Measurements from ENCODE around the gene PPIL1. TPM values are rescaled to one million over a fixed set of nuclear protein-coding genes. Genes with fewer than 3 reads are reported as not detected.

PPIL1 gene
- total RNA-seq, 4 donors from 2014 or later, result 9.2 to 19.8 (median 13.0) TPM

- Histone ChIP-seq H3K36me3 (no peaks in the 10 kb centered on the region), H3K27me3 (peaks cover 0 to 9% of the 10 kb centered on the region in 2 donors), H3K27ac (no peak overlapping the region), H3K4me3 (no peak overlapping the region), H3K9me3 (no peaks in the 10 kb centered on the region), H3K4me1 (no peaks in the 10 kb centered on the region)
- no peak for TF ChIP-seq EP300 (IDR thresholded peaks at IDR 0.05)
- no peak for TF ChIP-seq POLR2A (IDR thresholded peaks at IDR 0.05)
- TF ChIP-seq CTCF (IDR thresholded peaks at IDR 0.05), result no peak
- WGBS, 2 donors, result 47 to 50% methylated on average over 7 of the region's 7 CpGs
- no peak for DNase-seq (ENCODE audit: low spot score in 2 of 2)
These were observed 69.4 kb downstream of the PPIL1 start for GRCh38 chr6:36805096-36805797.

Other genes starting within 250 kb of the PPIL1 start
- 100 to 1,000 TPM; 112 to 142 (median 124) TPM for gene CDKN1A, start 196.1 kb downstream of the PPIL1 start, total RNA-seq
- 1 to 10 TPM in 1 of 4 donors, under 1 TPM in 3; 0.30 to 1.0 (median 0.63) TPM for gene RAB44, start 177.0 kb downstream of the PPIL1 start, total RNA-seq
- 1 to 10 TPM in 2 of 4 donors, under 1 TPM in 2; 0.39 to 3.0 (median 1.4) TPM for gene CPNE5, start 35.4 kb downstream of the PPIL1 start, total RNA-seq
- gene C6orf89, start 11.1 kb upstream of the PPIL1 start, total RNA-seq, result 10 to 100 TPM; 41.1 to 57.9 (median 52.3) TPM
- gene PI16, start 79.9 kb upstream of the PPIL1 start, total RNA-seq, result 10 to 100 TPM; 17.4 to 70.2 (median 46.2) TPM
- 100 to 1,000 TPM; 277 to 347 (median 301) TPM for gene MTCH1, start 111.4 kb upstream of the PPIL1 start, total RNA-seq
- gene FGD2, start 130.9 kb upstream of the PPIL1 start, total RNA-seq, result 100 to 1,000 TPM in 1 of 4 donors, 10 to 100 TPM in 3; 40.9 to 182 (median 48.5) TPM

Data from tibial nerve (tissue), 4 donors.